Stimulated activated CD4-positive, alpha-beta T cell treated with anti-CD3 and anti-CD28 coated beads, Interleukin-2, amount 100 ng/mL, for 4 hours (primary cell): Measurements from ENCODE around the gene CDKAL1.
"Not testable (repeated sequence)": the region's sequence is repeated elsewhere in the genome, so short reads cannot be mapped to it uniquely, and the experiment has no call there.

Source experiments
- DNase-seq: peaks from one replicate; pipeline ENCODE4 v3.0.0-alpha.2; 2020; ENCODE audit warnings: low read depth

Gene CDKAL1

GRCh38 chr6:20744911-20745557 is 210.8 kb downstream of the CDKAL1 start:
- DNase-seq = no peak

GRCh38 chr6:20746024-20746423 is 211.8 kb downstream of the CDKAL1 start:
- no peak for DNase-seq

- no peak for DNase-seq
Measured at GRCh38 chr6:20746805-20747558, 212.7 kb downstream of the CDKAL1 start.

GRCh38 chr6:20747991-20748390 is 213.7 kb downstream of the CDKAL1 start:
- no peak for DNase-seq

- DNase-seq = no peak
Measured at GRCh38 chr6:20751293-20751935, 217.2 kb downstream of the CDKAL1 start.

- no peak for DNase-seq
Measured at GRCh38 chr6:20755631-20756030, 221.4 kb downstream of the CDKAL1 start.

GRCh38 chr6:20756584-20757147 is 222.4 kb downstream of the CDKAL1 start:
- not testable (repeated sequence) for DNase-seq

GRCh38 chr6:20757761-20758160 is 223.5 kb downstream of the CDKAL1 start:
- DNase-seq = no peak

- DNase-seq = no peak
Measured at GRCh38 chr6:20763296-20763695, 229.0 kb downstream of the CDKAL1 start.

GRCh38 chr6:20769631-20770030 is 235.4 kb downstream of the CDKAL1 start:
- DNase-seq = no peak

GRCh38 chr6:20770773-20771172 is 236.5 kb downstream of the CDKAL1 start:
- DNase-seq = no peak

- DNase-seq = no peak
Measured at GRCh38 chr6:20771409-20771808, 237.2 kb downstream of the CDKAL1 start.

GRCh38 chr6:20773822-20774221 is 239.6 kb downstream of the CDKAL1 start:
- DNase-seq = no peak

- no peak for DNase-seq
Measured at GRCh38 chr6:20775981-20776380, 241.7 kb downstream of the CDKAL1 start.

GRCh38 chr6:20777801-20778200 is 243.5 kb downstream of the CDKAL1 start:
- no peak for DNase-seq

GRCh38 chr6:20778459-20778858 is 244.2 kb downstream of the CDKAL1 start:
- no peak for DNase-seq

GRCh38 chr6:20778912-20779311 is 244.7 kb downstream of the CDKAL1 start:
- no peak for DNase-seq

- DNase-seq = no peak
Measured at GRCh38 chr6:20789162-20789561, 254.9 kb downstream of the CDKAL1 start.

GRCh38 chr6:20790032-20790791 is 256.0 kb downstream of the CDKAL1 start:
- no peak for DNase-seq

- no peak for DNase-seq
Measured at GRCh38 chr6:20791074-20791473, 256.8 kb downstream of the CDKAL1 start.

- no peak for DNase-seq
Measured at GRCh38 chr6:20791944-20792343, 257.7 kb downstream of the CDKAL1 start.

GRCh38 chr6:20793174-20793573 is 258.9 kb downstream of the CDKAL1 start:
- no peak for DNase-seq
